H1 (cell line): Measurements from ENCODE around the gene ATP9B. TPM values are rescaled to one million over a fixed set of nuclear protein-coding genes. Genes with fewer than 3 reads are reported as not detected.

Experiments
- CTCF ChIA-PET: fragments of 300-600 bp; sonication (Branson Sonifier 250); formaldehyde crosslinking; loops from one replicate; lab custom pipeline; 2021; ENCODE audit not compliant: partially characterized antibody; lab: Charles Lee
- POLR2A ChIA-PET: fragments of 300-600 bp; sonication (Branson Sonifier 250); formaldehyde crosslinking; loops from one replicate; lab custom pipeline; 2021; ENCODE audit warnings: inconsistent platforms; ENCODE audit not compliant: partially characterized antibody; lab: Charles Lee
- DNase-seq, 2 experiments: peaks; one replicate each; pipeline versions ENCODE4 v3.0.0 to v3.0.0-alpha.2; 2010 to 2022; ENCODE audit warnings: low spot score in 2 of 2, low read depth in 1 of 2, mixed read lengths in 1 of 2
- FAIRE-seq: peaks from 2 replicates; lab custom pipeline; 2011; peaks lifted over from hg19 to GRCh38; lab: Jason Lieb, UNC
- H2AFZ ChIP-seq: 2 replicates; pipeline ENCODE4 v1.8.1; 2012; ENCODE audit warnings: low read length, inconsistent platforms
- H2AK5ac ChIP-seq: 2 replicates; pipeline ENCODE4 v1.6.1; 2013; ENCODE audit warnings: low read depth, low read length
- H2BK120ac ChIP-seq: replicated peaks from 2 replicates; pipeline ENCODE3; 2013; ENCODE audit warnings: low read depth, low read length, inconsistent platforms
- H2BK12ac ChIP-seq: 2 replicates; pipeline ENCODE4 v1.6.1; 2013; ENCODE audit warnings: low read depth, low read length
- H2BK15ac ChIP-seq: 2 replicates; pipeline ENCODE4 v1.6.1; 2013; ENCODE audit warnings: low read length
- H2BK20ac ChIP-seq: 2 replicates; pipeline ENCODE4 v1.6.1; 2013; ENCODE audit warnings: low read length
- H2BK5ac ChIP-seq: 2 replicates; pipeline ENCODE4 v1.6.1; 2013; ENCODE audit warnings: low read depth, low read length
- H3K14ac ChIP-seq: 2 replicates; pipeline ENCODE4 v1.6.1; 2013; ENCODE audit warnings: inconsistent platforms; ENCODE audit not compliant: insufficient read length
- H3K18ac ChIP-seq: 2 replicates; pipeline ENCODE4 v1.6.1; 2013; ENCODE audit warnings: low read length; ENCODE audit errors: extremely low read depth
- H3K23ac ChIP-seq: 2 replicates; pipeline ENCODE4 v1.6.1; 2013; ENCODE audit warnings: inconsistent platforms; ENCODE audit not compliant: insufficient read length
- H3K23me2 ChIP-seq: 2 replicates; pipeline ENCODE4 v1.6.1; 2013; ENCODE audit warnings: low read depth, low read length
- H3K27ac ChIP-seq: 2 replicates; pipeline ENCODE4 v1.6.1; 2011; ENCODE audit warnings: low read depth, low read length, inconsistent platforms
- H3K27me3 ChIP-seq, 4 experiments: replicated peaks in 1 of 4; 1 replicate in 1 of 4; 2 replicates in 3 of 4; pipeline versions ENCODE4 v1.6.1 to v1.8.1; 2011 to 2013; ENCODE audit warnings: low read length in 3 of 4, mild to moderate bottlenecking in 3 of 4, inconsistent platforms in 2 of 4, mixed read lengths in 2 of 4, moderate library complexity in 1 of 4; ENCODE audit not compliant: control insufficient read depth in 3 of 4, insufficient read depth in 3 of 4; ENCODE audit errors: extremely low read depth in 1 of 4
- H3K36me3 ChIP-seq, 4 experiments: 2 replicates each; pipeline versions ENCODE4 v1.6.1 to v1.8.1; 2011 to 2013; ENCODE audit warnings: mild to moderate bottlenecking in 4 of 4, low read length in 3 of 4, moderate library complexity in 2 of 4, control low read depth in 1 of 4, inconsistent platforms in 1 of 4; ENCODE audit not compliant: insufficient read depth in 4 of 4, control insufficient read depth in 2 of 4
- H3K4ac ChIP-seq: replicated peaks from 2 replicates; pipeline ENCODE3; 2013; ENCODE audit warnings: low read length, low read depth, mixed read lengths, inconsistent platforms; ENCODE audit not compliant: insufficient read length
- H3K4me1 ChIP-seq, 4 experiments: replicated peaks in 1 of 4; 1 replicate in 1 of 4; 2 replicates in 3 of 4; pipeline versions ENCODE4 v1.6.1 to v1.8.1; 2011 to 2013; ENCODE audit warnings: low read length in 3 of 4, inconsistent platforms in 2 of 4, mixed read lengths in 1 of 4; ENCODE audit not compliant: insufficient read depth in 4 of 4, control insufficient read depth in 3 of 4
- H3K4me2 ChIP-seq, 2 experiments: 2 replicates each; pipeline versions ENCODE4 v1.6.1 to v1.8.1; 2011 to 2013; ENCODE audit warnings: low read depth in 2 of 2, low read length in 2 of 2, control low read depth in 1 of 2, inconsistent platforms in 1 of 2, mild to moderate bottlenecking in 1 of 2; ENCODE audit not compliant: insufficient read depth in 1 of 2
- H3K4me3 ChIP-seq, 4 experiments: fragments of 200-600, 300-600 bp in 1 of 4; sonication (generic), shearing (Covaris generic), sonication (Bioruptor Twin) in 1 of 4; 2 replicates each; pipeline versions ENCODE4 v1.5.1 to v1.8.1; 2011 to 2016; ENCODE audit warnings: low read length in 4 of 4, low read depth in 3 of 4, control low read depth in 2 of 4, inconsistent platforms in 2 of 4, mild to moderate bottlenecking in 2 of 4, mixed read lengths in 1 of 4, moderate library complexity in 1 of 4; ENCODE audit not compliant: insufficient read depth in 2 of 4; ENCODE audit errors: extremely low read depth in 1 of 4
- H3K56ac ChIP-seq: replicated peaks from 2 replicates; pipeline ENCODE3; 2013; ENCODE audit warnings: low read depth, mild to moderate bottlenecking, mixed read lengths, low read length, inconsistent platforms; ENCODE audit not compliant: insufficient read length
- H3K79me1 ChIP-seq: 2 replicates; pipeline ENCODE4 v1.6.1; 2013; ENCODE audit warnings: low read depth, low read length, control low read depth
- H3K79me2 ChIP-seq, 2 experiments: 2 replicates each; pipeline versions ENCODE4 v1.6.1 to v1.8.1; 2012 to 2013; ENCODE audit warnings: low read length in 2 of 2, mild to moderate bottlenecking in 2 of 2, inconsistent platforms in 1 of 2; ENCODE audit not compliant: insufficient read depth in 2 of 2, control insufficient read depth in 1 of 2
- H3K9ac ChIP-seq, 4 experiments: replicated peaks in 1 of 4; 1 replicate in 1 of 4; 2 replicates in 3 of 4; pipeline versions ENCODE4 v1.6.1 to v1.8.1; 2011 to 2013; ENCODE audit warnings: low read depth in 3 of 4, low read length in 3 of 4, control low read depth in 2 of 4, mild to moderate bottlenecking in 2 of 4, moderate library complexity in 2 of 4, inconsistent platforms in 1 of 4; ENCODE audit errors: extremely low read depth in 1 of 4
- H3K9me3 ChIP-seq, 2 experiments: 2 replicates each; pipeline versions ENCODE4 v1.6.1 to v1.8.1; 2012 to 2013; ENCODE audit warnings: mild to moderate bottlenecking in 2 of 2, moderate library complexity in 2 of 2, control low read depth in 1 of 2, inconsistent platforms in 1 of 2, low read depth in 1 of 2, low read length in 1 of 2, mixed read lengths in 1 of 2; ENCODE audit not compliant: insufficient read depth in 2 of 2
- H4K20me1 ChIP-seq, 2 experiments: replicated peaks in 1 of 2; 2 replicates each; pipeline versions ENCODE3 to v1.8.1; 2011 to 2013; ENCODE audit warnings: inconsistent platforms in 2 of 2, low read length in 2 of 2, mild to moderate bottlenecking in 1 of 2; ENCODE audit not compliant: insufficient read depth in 2 of 2, control insufficient read depth in 1 of 2
- H4K5ac ChIP-seq: 2 replicates; pipeline ENCODE4 v1.6.1; 2013; ENCODE audit warnings: low read length, low read depth, mixed read lengths, inconsistent platforms; ENCODE audit not compliant: insufficient read length
- H4K8ac ChIP-seq: 2 replicates; pipeline ENCODE4 v1.8.0; 2013; ENCODE audit warnings: mild to moderate bottlenecking, moderate library complexity, low read length, inconsistent platforms; ENCODE audit not compliant: insufficient read depth; ENCODE audit errors: extremely low read depth
- H4K91ac ChIP-seq: replicated peaks from 2 replicates; pipeline ENCODE3; 2013; ENCODE audit warnings: low read length, mixed read lengths, inconsistent platforms; ENCODE audit not compliant: insufficient read length
- BACH1 ChIP-seq: IDR thresholded peaks from 2 replicates; pipeline ENCODE4 v1.6.1; 2012; ENCODE audit warnings: low read length, improper control_type of control experiment
- CHD2 ChIP-seq: IDR thresholded peaks from 2 replicates; pipeline ENCODE4 v1.6.1; 2012; ENCODE audit warnings: low read length, improper control_type of control experiment
- CTBP2 ChIP-seq: IDR thresholded peaks from 2 replicates; pipeline ENCODE4 v1.7.0; 2011; ENCODE audit warnings: borderline replicate concordance, mild to moderate bottlenecking, moderate library complexity, mixed read lengths, low read length; ENCODE audit not compliant: insufficient read depth, insufficient read length
- EP300 ChIP-seq, 2 experiments: IDR thresholded peaks; 1 replicate in 1 of 2; 2 replicates in 1 of 2; pipeline ENCODE4 v1.6.1; 2011 to 2012; ENCODE audit warnings: low read depth in 2 of 2, low read length in 2 of 2, mild to moderate bottlenecking in 2 of 2, borderline replicate concordance in 1 of 2, inconsistent platforms in 1 of 2, moderate library complexity in 1 of 2
- HDAC6 ChIP-seq: IDR thresholded peaks from one replicate; pipeline ENCODE4 v1.7.1; 2012; ENCODE audit warnings: low read depth, mild to moderate bottlenecking, inconsistent platforms, low read length, moderate library complexity
- JUN ChIP-seq: IDR thresholded peaks from 2 replicates; pipeline ENCODE4 v1.6.1; 2011; ENCODE audit warnings: low read depth, mild to moderate bottlenecking, improper control_type of control experiment, low read length
- POLR2A ChIP-seq, 2 experiments: IDR thresholded peaks; 1 replicate in 1 of 2; 2 replicates in 1 of 2; pipeline ENCODE4 v1.6.1; 2011; ENCODE audit warnings: low read depth in 2 of 2, low read length in 2 of 2, mild to moderate bottlenecking in 2 of 2; ENCODE audit errors: control extremely low read depth in 1 of 2
- RAD21 ChIP-seq, 2 experiments: IDR thresholded peaks in 1 of 2; conservative IDR thresholded peaks in 1 of 2; 2 replicates each; pipeline ENCODE4 v1.6.1; 2011; ENCODE audit warnings: low read depth in 2 of 2, low read length in 2 of 2, improper control_type of control experiment in 1 of 2, inconsistent platforms in 1 of 2, mild to moderate bottlenecking in 1 of 2, moderate library complexity in 1 of 2
- RNF2 ChIP-seq: fragments of 200-900, 300-1000 bp; sonication (generic); IDR thresholded peaks from 2 replicates; pipeline ENCODE4 v1.7.1; 2016; ENCODE audit warnings: borderline replicate concordance, low read depth, mild to moderate bottlenecking, antibody characterized with exemption, low read length; ENCODE audit not compliant: poor library complexity, severe bottlenecking; ENCODE audit errors: missing control alignments
- SP2 ChIP-seq: IDR thresholded peaks from 2 replicates; pipeline ENCODE4 v1.6.1; 2012; ENCODE audit warnings: mild to moderate bottlenecking, low read length, inconsistent platforms
- TAF1 ChIP-seq: IDR thresholded peaks from 2 replicates; pipeline ENCODE4 v1.6.1; 2011; ENCODE audit warnings: mild to moderate bottlenecking, low read depth, low read length
- TBP ChIP-seq: IDR thresholded peaks from 2 replicates; pipeline ENCODE4 v1.6.1; 2011; ENCODE audit warnings: low read depth, low read length, improper control_type of control experiment
- TCF12 ChIP-seq: IDR thresholded peaks from 2 replicates; pipeline ENCODE4 v1.6.1; 2011; ENCODE audit warnings: low read depth, mild to moderate bottlenecking, low read length
- ZNF274 ChIP-seq: IDR thresholded peaks from 2 replicates; pipeline ENCODE4 v1.7.0; 2012; ENCODE audit warnings: low read length, borderline replicate concordance; ENCODE audit errors: extremely low read depth
- WGBS, 2 experiments: shearing (Covaris generic) in 1 of 2; methylation state at CpG; one replicate each; pipeline versions ENCODE4 v1.1.6 to v1.1.7; 2013 to 2015; ENCODE audit warnings: low lambda C conversion rate in 2 of 2, mixed read lengths in 2 of 2, inconsistent platforms in 1 of 2, low coverage in 1 of 2, missing lambda C conversion rate in 1 of 2; ENCODE audit not compliant: insufficient replicate concordance in 2 of 2, insufficient coverage in 1 of 2, insufficient read length in 1 of 2; ENCODE audit errors: extremely low coverage in 1 of 2, missing lambda C conversion rate in 1 of 2; 5-methylcytosine and 5-hydroxymethylcytosine counted together
- polyA plus RNA-seq, 7 experiments: library from polyadenylated mRNA; depleted of rRNA in 3 of 7; stranded (reverse) in 5 of 7; unstranded in 2 of 7; fragments of >200 nt in 5 of 7; fragments of 200-250 nt in 2 of 7; gene quantifications; 1 replicate in 5 of 7; 2 replicates in 1 of 7; 4 replicates in 1 of 7; pipeline versions ENCODE4 v1.2.1 to v1.2.3, GENCODE V29; 2011 to 2013; ENCODE audit warnings: missing spikeins in 2 of 7, mixed read lengths in 2 of 7
- total RNA-seq: library from RNA; stranded (reverse); fragmentation: NEBNext Ultra II Directional; extraction: Animal tissue kit (Norgen Biotek cat#: 25700); gene quantifications from 2 replicates; pipeline ENCODE4 v1.2.1, GENCODE V29; 2021

The ATP9B gene
- total and polyA plus RNA-seq, 2 of the 8 experiments (the other 6 are each of a cell fraction or from before 2014, with no cell fraction given), result 15.1 to 21.7 TPM

GRCh38 chr18:79413901-79414300, 344.7 kb downstream of the ATP9B start:
- H3K79me1 ChIP-seq, result 0 out of 2 replicates have a peak, but pooled peaks cover 2% of the 10 kb centered on the region
- no peak overlapping the region for H3K4me2 ChIP-seq
- no peak overlapping the region for H3K56ac ChIP-seq
- no peak overlapping the region for H2BK12ac ChIP-seq
- H3K4me3 ChIP-seq, result no peak overlapping the region
- H3K36me3 ChIP-seq, result peaks cover 0 to 5% (median 0%) of the 10 kb centered on the region in 4 experiments; a peak in 1 of 8 replicates
- CTCF ChIA-PET, result interaction anchor here (1.1 to 1.8 kb wide), 4 partner anchors 14 to 82 kb away, joined by 3 to 7 read pairs (median 4); no protein-coding TSS in a partner anchor
- no peak overlapping the region for H2BK120ac ChIP-seq
- DNase-seq (no peak), FAIRE-seq (no peak)
- H3K27me3 ChIP-seq, result peaks cover 0 to 2% (median 0%) of the 10 kb centered on the region in 4 experiments; a peak in 1 of 7 replicates
- no peak overlapping the region for H3K23ac ChIP-seq
- no peak overlapping the region for H3K4ac ChIP-seq
- no peak overlapping the region for H4K91ac ChIP-seq
- H3K14ac ChIP-seq, result no peak overlapping the region
- no peak overlapping the region for H3K27ac ChIP-seq
- H3K23me2 ChIP-seq, result peaks cover 5% of the 10 kb centered on the region; the same call in 1 of the 2 replicates
- H3K4me1 ChIP-seq, result peaks cover 0 to 4% (median 0%) of the 10 kb centered on the region in 4 experiments; a peak in 1 of 7 replicates
- H2BK20ac ChIP-seq, result no peak overlapping the region
- no peaks in the 10 kb centered on the region for H3K79me2 ChIP-seq
- no peak overlapping the region for H2BK5ac ChIP-seq
- H3K9me3 ChIP-seq, result no peaks in the 10 kb centered on the region; a peak in 1 of 4 replicates
- peaks cover 0 to 4% of the 10 kb centered on the region in 2 experiments for H4K20me1 ChIP-seq
- POLR2A ChIA-PET, result interaction anchor here (1.2 kb wide), 1 partner anchor 13 kb away, joined by 3 read pairs; no protein-coding TSS in a partner anchor
- H3K9ac ChIP-seq, result no peak overlapping the region
- no peak overlapping the region for H3K18ac ChIP-seq
- H4K5ac ChIP-seq, result no peak overlapping the region
- no peak overlapping the region for H2AK5ac ChIP-seq
- no peak overlapping the region for H2AFZ ChIP-seq
- H4K8ac ChIP-seq, result no peak overlapping the region; the same call in 1 of the 2 replicates
- WGBS, 2 experiments, result 88% methylated on average over 9 of the region's 9 CpGs; no CpG with 5 or more reads in 1 of the 2 experiments
- no peak overlapping the region for H2BK15ac ChIP-seq
- TF ChIP-seq SP2 (no peak), JUN (no peak), RNF2 (no peak), EP300 (IDR thresholded peaks at IDR 0.05; ENCODE audit: borderline replicate concordance in 1 of 2, low read depth in 2 of 2, low read length in 2 of 2) (no peak), CTBP2 (no peak), RAD21 (IDR thresholded peaks at IDR 0.05 in 1 of 2, conservative IDR thresholded peaks at IDR 0.05 in 1 of 2; ENCODE audit: low read depth in 2 of 2, low read length in 2 of 2) (no peak), BACH1 (no peak), ZNF274 (no peak), CHD2 (no peak), HDAC6 (no peak), TCF12 (no peak), POLR2A (IDR thresholded peaks at IDR 0.05; ENCODE audit: control extremely low read depth in 1 of 2, low read depth in 2 of 2, low read length in 2 of 2) (no peak), TBP (no peak), TAF1 (no peak)
